Measurements from ENCODE around the gene EXOC3L2. TPM values are rescaled to one million over a fixed set of nuclear protein-coding genes. Genes with fewer than 3 reads are reported as not detected.

EXOC3L2 gene
- total RNA-seq, 1 experiment from 2014 or later, result 0.61 TPM

- no peak overlapping the region; a peak in 1 of 5 replicates for H3K4me3 Mint-ChIP-seq
- Histone ChIP-seq H3K27me3 (ENCODE audit: insufficient read depth, low read length) (no peaks in the 10 kb centered on the region), H3K18ac (ENCODE audit: insufficient read length, low read depth, low read length) (no peak overlapping the region), H2BK20ac (ENCODE audit: low read depth, low read length, poor library complexity, severe bottlenecking) (no peak overlapping the region), H3K23me2 (ENCODE audit: insufficient read length, low read depth, low read length, poor library complexity, severe bottlenecking) (no peaks in the 10 kb centered on the region), H3K4ac (ENCODE audit: low read depth, low read length) (no peak overlapping the region), H4K91ac (ENCODE audit: insufficient read length, low read depth, low read length) (no peak overlapping the region), H2BK12ac (ENCODE audit: insufficient read length, low read depth, low read length) (no peak overlapping the region), H2AFZ (ENCODE audit: low read length) (no peak overlapping the region), H3K9ac (ENCODE audit: extremely low read depth, insufficient read length, low read length) (no peak overlapping the region), H3K9me3 (ENCODE audit: control insufficient read depth, low read depth, low read length) (no peaks in the 10 kb centered on the region), H2BK5ac (ENCODE audit: insufficient read length, low read length) (no peak overlapping the region), H3K79me2 (ENCODE audit: insufficient read depth, low read length) (no peaks in the 10 kb centered on the region), H2BK120ac (ENCODE audit: low read depth, low read length, poor library complexity, severe bottlenecking) (no peak overlapping the region), H3K27ac (ENCODE audit: insufficient read length, low read depth, low read length) (no peak overlapping the region), H3K4me1 (ENCODE audit: insufficient read depth, low read length) (no peaks in the 10 kb centered on the region), H3K56ac (ENCODE audit: insufficient read length, low read depth, low read length) (no peak overlapping the region), H3K4me2 (ENCODE audit: insufficient read depth, insufficient read length, low read length) (no peak overlapping the region), H2BK15ac (ENCODE audit: low read depth, low read length) (no peak overlapping the region), H2AK5ac (ENCODE audit: insufficient read length, low read length) (no peak overlapping the region), H3K23ac (ENCODE audit: insufficient read length, low read depth, low read length) (no peak overlapping the region), H3K14ac (ENCODE audit: insufficient read depth, low read length) (no peak overlapping the region), H3K79me1 (ENCODE audit: insufficient read depth, low read depth, low read length, poor library complexity, severe bottlenecking) (no peaks in the 10 kb centered on the region), H4K5ac (ENCODE audit: insufficient read length, low read depth, low read length) (no peak overlapping the region), H4K8ac (replicated peaks; ENCODE audit: insufficient read length, low read depth, low read length) (no peak overlapping the region), H4K20me1 (ENCODE audit: control insufficient read depth, insufficient read depth, insufficient read length) (no peaks in the 10 kb centered on the region), H3T11ph (ENCODE audit: low read length) (no peak overlapping the region)
- H3K27me3 Mint-ChIP-seq (ENCODE audit: low read depth), result peaks cover 74% of the 10 kb centered on the region
- no peaks in the 10 kb centered on the region for H3K36me3 Mint-ChIP-seq (ENCODE audit: insufficient read depth in 1 of 3, low read depth in 3 of 3)
- H3K27ac Mint-ChIP-seq, result no peak overlapping the region
- peaks cover 0 to 4% of the 10 kb centered on the region in 2 experiments; a peak in 1 of 4 replicates for H3K4me1 Mint-ChIP-seq
- DNase-seq, result no peak
- no CpG with 5 or more reads among the region's 5 CpGs for WGBS (ENCODE audit: extremely low coverage, insufficient read length, low lambda C conversion rate)
- no peak for TF ChIP-seq CTCF (conservative IDR thresholded peaks at IDR 0.05)
- H3K9me3 Mint-ChIP-seq, result no peaks in the 10 kb centered on the region
Observed at GRCh38 chr19:45223879-45224278, 21.3 kb downstream of the EXOC3L2 start.

All from H9 (cell line).